Measurements from ENCODE around the gene PLK4.
"Not testable (repeated sequence)": the region's sequence is repeated elsewhere in the genome, so short reads cannot be mapped to it uniquely, and the experiment has no call there.

Gene PLK4

GRCh38 chr4:127916512-127916911 lies 35.8 kb downstream of the PLK4 start:
- DNase-seq: no peak

GRCh38 chr4:127917151-127917550 lies 36.5 kb downstream of the PLK4 start:
- DNase-seq: no peak

- no peak for DNase-seq
Observed at GRCh38 chr4:127920521-127920920, 39.8 kb downstream of the PLK4 start.

DNA sequence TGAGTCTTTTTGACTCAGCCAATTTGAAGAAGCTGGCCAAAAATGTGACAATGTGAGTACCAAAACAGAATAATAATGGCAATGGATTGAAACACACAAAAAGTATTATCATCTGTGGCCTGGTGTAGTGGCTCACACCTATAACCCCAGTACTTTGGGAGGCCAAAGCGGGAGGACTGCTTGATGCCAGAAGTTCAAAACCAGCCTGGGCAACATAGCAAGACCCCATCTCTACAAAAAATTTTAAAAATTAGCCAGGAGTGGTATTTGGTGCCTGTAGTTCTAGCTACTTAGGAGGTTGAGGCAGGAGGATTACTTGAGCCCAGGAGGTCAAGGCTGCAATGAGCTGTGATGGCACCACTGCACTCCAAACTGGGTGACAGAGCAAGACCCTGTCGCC lies 41.5 kb downstream of the PLK4 start:
- DNase-seq: no peak

DNA sequence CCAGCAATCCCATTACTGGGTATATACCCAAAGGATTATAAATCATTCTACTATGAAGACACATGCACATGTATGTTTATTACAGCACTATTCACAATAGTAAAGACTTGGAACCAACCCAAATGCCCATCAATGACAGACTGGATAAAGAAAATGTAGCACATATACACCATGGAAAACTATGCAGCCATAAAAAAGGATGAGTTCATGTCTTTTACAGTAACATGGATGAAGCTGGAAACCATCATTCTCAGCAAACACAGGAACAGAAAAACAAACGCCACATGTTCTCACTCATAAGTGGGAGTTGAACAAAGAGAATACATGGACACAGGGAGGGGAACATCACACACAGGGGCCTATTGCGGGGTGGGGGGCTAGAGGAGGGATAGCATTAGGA lies 45.0 kb downstream of the PLK4 start:
- DNase-seq: not testable (repeated sequence)

DNA sequence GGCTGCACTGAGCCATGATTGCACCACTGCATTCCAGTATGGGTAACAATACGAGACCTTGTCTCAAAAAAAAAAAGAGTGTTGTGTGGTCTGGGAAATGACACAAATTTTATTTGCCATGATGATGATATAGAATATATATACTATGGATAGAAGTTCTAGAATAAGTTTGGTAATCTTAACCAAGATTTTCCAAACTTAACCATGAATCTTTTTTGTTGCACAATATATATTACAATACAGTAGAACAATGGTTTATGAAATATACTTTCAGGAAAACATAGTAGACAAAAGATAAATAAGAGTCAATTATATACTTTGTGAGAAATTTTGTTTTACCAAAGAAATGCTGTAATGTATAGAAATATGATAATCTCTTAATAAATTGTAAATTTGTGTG lies 49.5 kb downstream of the PLK4 start:
- DNase-seq: no peak

- not testable (repeated sequence) for DNase-seq
Observed at GRCh38 chr4:127931836-127932235, 51.1 kb downstream of the PLK4 start.

DNA sequence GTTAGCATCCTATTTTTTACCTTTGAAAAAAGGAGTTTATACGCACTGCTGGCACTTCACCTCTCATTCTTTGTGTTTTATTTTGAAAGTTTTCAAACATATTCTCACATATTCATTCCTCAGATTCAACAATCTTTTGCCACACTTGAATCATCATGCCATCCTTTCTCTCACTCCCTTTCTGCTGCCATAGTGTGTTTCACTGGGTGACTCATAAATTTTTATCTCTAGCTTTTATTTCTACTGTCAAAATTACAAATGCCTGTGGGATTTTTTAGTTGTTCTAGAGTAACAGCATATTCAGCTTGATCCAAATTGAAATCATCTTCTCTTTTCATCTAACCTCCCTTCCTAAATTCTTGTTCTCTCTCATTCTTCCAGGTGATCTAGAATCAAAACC lies 56.3 kb downstream of the PLK4 start:
- DNase-seq: no peak

Measured in hematopoietic multipotent progenitor cell treated with erythropoietin and hydrocortisone succinate and interleukin-3 and kit ligand, for 8 days (in vitro differentiated cells).